H1 (cell line): ENCODE results near the gene KIF13A.

Experiments
- CBX8 ChIP-seq: fragments of 300-800, 300-1000 bp; sonication (generic); IDR thresholded peaks from 2 replicates; pipeline ENCODE4 v1.7.1; 2016; ENCODE audit warnings: low read depth, low read length, borderline replicate concordance
- CTCF ChIP-seq, 3 experiments: IDR thresholded peaks; 1 replicate in 2 of 3; 2 replicates in 1 of 3; pipeline versions ENCODE4 v1.5.1 to v1.6.1; 2011; ENCODE audit warnings: low read length in 3 of 3, mild to moderate bottlenecking in 3 of 3, inconsistent platforms in 2 of 3, low read depth in 1 of 3, moderate library complexity in 1 of 3; ENCODE audit not compliant: insufficient read depth in 1 of 3; ENCODE audit errors: control extremely low read depth in 1 of 3
- EGR1 ChIP-seq: IDR thresholded peaks from 2 replicates; pipeline ENCODE4 v1.6.1; 2011; ENCODE audit warnings: low read depth, low read length, borderline replicate concordance
- HDAC6 ChIP-seq: IDR thresholded peaks from one replicate; pipeline ENCODE4 v1.7.1; 2012; ENCODE audit warnings: low read depth, mild to moderate bottlenecking, inconsistent platforms, low read length, moderate library complexity
- POLR2A ChIP-seq, 2 experiments: IDR thresholded peaks; 1 replicate in 1 of 2; 2 replicates in 1 of 2; pipeline ENCODE4 v1.6.1; 2011; ENCODE audit warnings: low read depth in 2 of 2, low read length in 2 of 2, mild to moderate bottlenecking in 2 of 2; ENCODE audit errors: control extremely low read depth in 1 of 2
- POLR2AphosphoS5 ChIP-seq: IDR thresholded peaks from 2 replicates; pipeline ENCODE4 v1.6.1; 2011; ENCODE audit warnings: low read depth, low read length
- RFX5 ChIP-seq: IDR thresholded peaks from 2 replicates; pipeline ENCODE4 v1.6.1; 2011; ENCODE audit warnings: low read depth, low read length, improper control_type of control experiment, borderline replicate concordance
- SIN3A ChIP-seq, 2 experiments: IDR thresholded peaks in 1 of 2; conservative IDR thresholded peaks in 1 of 2; 2 replicates each; pipeline ENCODE4 v1.6.1; 2011 to 2012; ENCODE audit warnings: low read length in 2 of 2, improper control_type of control experiment in 1 of 2, low read depth in 1 of 2, mild to moderate bottlenecking in 1 of 2
- SP2 ChIP-seq: IDR thresholded peaks from 2 replicates; pipeline ENCODE4 v1.6.1; 2012; ENCODE audit warnings: mild to moderate bottlenecking, low read length, inconsistent platforms
- TCF12 ChIP-seq: IDR thresholded peaks from 2 replicates; pipeline ENCODE4 v1.6.1; 2011; ENCODE audit warnings: low read depth, mild to moderate bottlenecking, low read length
- USF2 ChIP-seq: IDR thresholded peaks from 2 replicates; pipeline ENCODE4 v1.6.1; 2011; ENCODE audit warnings: low read length, improper control_type of control experiment

GRCh38 chr6:17957904-17958620 lies 29.4 kb downstream of the KIF13A start:
- TF ChIP-seq SIN3A (conservative IDR thresholded peaks at IDR 0.05 in 1 of 2, IDR thresholded peaks at IDR 0.05 in 1 of 2; ENCODE audit: low read depth in 1 of 2, low read length in 2 of 2): no peak
- TF ChIP-seq HDAC6: no peak
- no peak for TF ChIP-seq EGR1
- TF ChIP-seq CTCF (IDR thresholded peaks at IDR 0.05; ENCODE audit: control extremely low read depth in 1 of 3, insufficient read depth in 1 of 3, low read depth in 1 of 3, low read length in 3 of 3): no peak
- no peak for TF ChIP-seq POLR2AphosphoS5
- no peak for TF ChIP-seq TCF12
- TF ChIP-seq SP2: no peak
- TF ChIP-seq CBX8: no peak
- TF ChIP-seq USF2: no peak
- no peak for TF ChIP-seq RFX5
- no peak for TF ChIP-seq POLR2A (IDR thresholded peaks at IDR 0.05; ENCODE audit: control extremely low read depth in 1 of 2, low read depth in 2 of 2, low read length in 2 of 2)
